Measurements from ENCODE around the gene LRRN1.
A peak's percentile ranks its signal among the peaks of the same experiment; 100 is the strongest.

Gene LRRN1

DNA sequence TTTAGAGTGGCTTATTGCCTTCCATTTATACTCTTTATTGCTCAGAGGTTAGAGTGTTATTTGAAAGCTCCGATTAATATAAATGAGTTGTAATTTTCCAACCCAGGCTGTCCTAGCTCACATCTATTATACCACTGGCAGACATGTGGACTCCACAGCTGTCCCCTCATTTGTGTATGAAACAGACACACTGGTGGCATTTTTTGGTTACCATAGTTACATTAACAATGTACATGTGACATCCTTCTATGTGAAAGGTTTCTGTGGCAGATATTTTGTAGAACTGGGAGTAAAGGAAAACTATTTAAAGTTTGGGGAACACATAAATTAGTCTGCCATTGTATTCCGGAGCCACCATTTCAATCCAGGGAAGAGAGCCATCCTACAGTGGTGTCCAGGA lies 5.3 kb downstream of the LRRN1 start:
- TF ChIP-seq, protein P1, sequence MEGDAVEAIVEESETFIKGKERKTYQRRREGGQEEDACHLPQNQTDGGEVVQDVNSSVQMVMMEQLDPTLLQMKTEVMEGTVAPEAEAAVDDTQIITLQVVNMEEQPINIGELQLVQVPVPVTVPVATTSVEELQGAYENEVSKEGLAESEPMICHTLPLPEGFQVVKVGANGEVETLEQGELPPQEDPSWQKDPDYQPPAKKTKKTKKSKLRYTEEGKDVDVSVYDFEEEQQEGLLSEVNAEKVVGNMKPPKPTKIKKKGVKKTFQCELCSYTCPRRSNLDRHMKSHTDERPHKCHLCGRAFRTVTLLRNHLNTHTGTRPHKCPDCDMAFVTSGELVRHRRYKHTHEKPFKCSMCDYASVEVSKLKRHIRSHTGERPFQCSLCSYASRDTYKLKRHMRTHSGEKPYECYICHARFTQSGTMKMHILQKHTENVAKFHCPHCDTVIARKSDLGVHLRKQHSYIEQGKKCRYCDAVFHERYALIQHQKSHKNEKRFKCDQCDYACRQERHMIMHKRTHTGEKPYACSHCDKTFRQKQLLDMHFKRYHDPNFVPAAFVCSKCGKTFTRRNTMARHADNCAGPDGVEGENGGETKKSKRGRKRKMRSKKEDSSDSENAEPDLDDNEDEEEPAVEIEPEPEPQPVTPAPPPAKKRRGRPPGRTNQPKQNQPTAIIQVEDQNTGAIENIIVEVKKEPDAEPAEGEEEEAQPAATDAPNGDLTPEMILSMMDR (IDR thresholded peaks at IDR 0.05; ENCODE audit: insufficient read depth, low read depth, low read length, missing control alignments), result no peak
- no peak for DNase-seq (ENCODE audit: low read depth)
- no peak overlapping the region for H3K4me3 ChIP-seq (ENCODE audit: low read length)

DNA sequence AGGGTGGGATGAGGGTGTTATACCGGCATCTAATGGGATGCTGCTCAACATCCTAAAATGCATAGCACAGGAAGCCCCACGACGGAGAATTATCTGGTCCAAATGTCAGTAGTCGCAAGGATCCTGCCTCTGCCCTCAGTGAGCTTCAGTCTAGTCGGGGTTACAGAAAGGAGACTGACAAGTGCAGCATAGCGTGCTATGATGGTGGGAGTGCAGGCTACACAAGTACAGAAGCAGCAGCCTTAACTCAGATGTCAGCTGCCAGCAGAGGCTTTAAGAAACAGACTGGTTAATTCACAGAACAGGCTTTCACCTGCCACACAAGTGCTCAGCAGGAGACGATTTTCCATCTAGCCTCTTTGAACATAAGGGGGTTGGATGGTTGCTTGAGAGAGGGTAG lies 6.9 kb downstream of the LRRN1 start:
- DNase-seq (ENCODE audit: low read depth), result no peak
- H3K4me3 ChIP-seq (ENCODE audit: low read length), result no peak overlapping the region
- TF ChIP-seq, protein P1 (IDR thresholded peaks at IDR 0.05; ENCODE audit: insufficient read depth, low read depth, low read length, missing control alignments), result no peak

DNA sequence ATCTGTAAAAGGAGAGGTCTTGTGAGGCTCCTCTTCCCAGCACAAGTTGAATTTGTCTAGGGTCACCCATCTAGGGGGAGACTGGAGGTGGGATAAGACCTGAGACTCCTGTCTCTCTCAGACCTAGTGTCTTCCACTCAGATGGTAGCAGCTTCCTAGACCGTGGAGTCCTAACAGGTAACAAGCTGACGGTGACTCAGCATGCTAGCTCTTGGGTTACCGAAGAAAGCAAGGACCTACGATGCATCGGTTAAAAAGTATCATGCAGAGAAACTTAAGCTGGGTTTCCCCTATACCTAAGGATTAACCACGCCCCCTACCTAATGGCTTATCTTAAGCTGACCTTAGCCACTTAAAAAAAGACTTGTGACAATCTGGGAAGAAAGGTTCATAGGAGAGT lies 7.6 kb downstream of the LRRN1 start:
- no peak for DNase-seq (ENCODE audit: low read depth)
- no peak overlapping the region for H3K4me3 ChIP-seq (ENCODE audit: low read length)
- TF ChIP-seq, protein P1 (IDR thresholded peaks at IDR 0.05; ENCODE audit: insufficient read depth, low read depth, low read length, missing control alignments), result no peak

DNA sequence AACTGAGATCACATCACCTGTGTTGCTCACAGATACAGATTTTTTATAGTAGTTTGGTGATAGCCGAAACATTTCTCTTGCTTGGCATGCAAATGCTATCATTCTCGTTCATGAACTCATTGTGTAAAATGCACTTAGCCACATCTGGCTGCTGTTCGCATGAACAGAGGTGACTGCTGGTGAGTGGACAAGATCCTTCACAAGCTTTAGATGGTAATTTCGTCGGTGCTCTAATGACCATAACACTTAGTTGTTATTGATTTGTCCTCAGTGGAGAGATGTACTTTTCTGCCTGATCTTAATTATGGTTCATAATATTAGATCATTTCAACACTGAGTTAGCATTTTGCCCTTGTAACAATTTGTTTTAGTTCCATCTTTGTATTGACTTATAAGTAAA lies 13.8 kb downstream of the LRRN1 start:
- no peak for DNase-seq (ENCODE audit: low read depth)
- TF ChIP-seq, protein P1 (IDR thresholded peaks at IDR 0.05; ENCODE audit: insufficient read depth, low read depth, low read length, missing control alignments), result no peak
- no peak overlapping the region for H3K4me3 ChIP-seq (ENCODE audit: low read length)

DNA sequence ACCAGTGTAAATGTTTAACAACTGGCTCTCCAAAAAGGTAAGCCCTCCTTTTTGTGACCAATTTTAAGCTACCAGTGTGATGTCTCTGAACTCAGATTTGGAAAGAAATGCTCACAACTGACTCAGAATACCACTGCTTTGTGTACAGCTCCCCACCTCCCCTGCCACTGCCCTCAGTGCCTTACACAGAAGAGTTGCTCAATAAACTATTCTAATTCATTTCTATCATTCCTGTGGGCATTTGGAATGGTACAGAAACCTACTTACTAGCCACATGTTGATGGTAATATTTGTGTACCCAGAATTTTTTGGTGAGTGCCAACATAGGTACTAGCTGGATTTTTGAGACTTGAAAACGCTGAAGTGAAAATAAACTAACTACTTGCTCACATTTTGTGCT lies 16.0 kb downstream of the LRRN1 start:
- TF ChIP-seq, protein P1 (IDR thresholded peaks at IDR 0.05; ENCODE audit: insufficient read depth, low read depth, low read length, missing control alignments), result no peak
- no peak overlapping the region for H3K4me3 ChIP-seq (ENCODE audit: low read length)
- no peak for DNase-seq (ENCODE audit: low read depth)

DNA sequence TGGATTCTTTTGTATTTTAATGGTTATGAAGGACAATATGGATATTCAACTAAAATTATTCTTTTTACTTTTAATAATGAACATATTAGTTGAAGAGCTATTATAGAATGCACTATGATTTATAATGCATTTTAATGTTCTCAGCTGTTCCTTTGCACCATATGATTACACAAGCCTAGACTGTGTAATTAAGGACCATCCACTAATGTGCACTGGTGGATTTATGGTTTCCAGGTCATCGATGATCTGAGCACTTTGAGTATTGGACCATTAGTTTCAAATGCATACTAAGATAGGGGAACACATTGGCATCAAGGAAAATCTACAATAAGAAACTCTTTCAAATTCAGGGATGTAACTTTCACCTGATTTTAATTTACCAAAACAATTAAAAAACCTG lies 16.8 kb downstream of the LRRN1 start:
- TF ChIP-seq, protein P1 (IDR thresholded peaks at IDR 0.05; ENCODE audit: insufficient read depth, low read depth, low read length, missing control alignments), result no peak
- H3K4me3 ChIP-seq (ENCODE audit: low read length), result no peak overlapping the region
- no peak for DNase-seq (ENCODE audit: low read depth)

DNA sequence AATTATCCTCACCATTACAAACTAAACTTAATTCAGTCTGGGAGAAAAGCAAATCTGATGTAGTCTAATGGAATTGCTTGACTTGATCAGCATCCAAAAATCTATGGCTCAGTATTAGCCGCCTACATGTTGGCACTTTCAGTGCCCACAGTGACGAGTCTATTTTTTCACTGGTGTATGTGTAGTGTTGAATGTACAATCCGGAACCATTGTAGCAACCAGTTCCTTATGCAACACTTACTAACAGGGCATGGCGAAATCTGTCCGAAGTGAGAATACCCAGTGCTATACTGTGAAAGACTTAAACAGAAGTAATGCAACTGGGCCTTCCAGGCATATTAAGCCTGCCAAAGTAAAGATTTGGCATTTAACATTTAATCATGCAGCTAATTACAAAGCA lies 18.6 kb downstream of the LRRN1 start:
- TF ChIP-seq, protein P1 (IDR thresholded peaks at IDR 0.05; ENCODE audit: insufficient read depth, low read depth, low read length, missing control alignments), result no peak
- peak; percentile 51 for DNase-seq (ENCODE audit: low read depth)
- H3K4me3 ChIP-seq (ENCODE audit: low read length), result no peak overlapping the region

Data from epithelial cell of esophagus (primary cell).